ENCODE results near the gene TEX54. TPM values are rescaled to one million over a fixed set of nuclear protein-coding genes. Genes with fewer than 3 reads are reported as not detected.

The TEX54 gene
- total and polyA plus RNA-seq, 2 of the 13 experiments (the other 11 are each of a cell fraction or from before 2014, with no cell fraction given), result not detected

DNA sequence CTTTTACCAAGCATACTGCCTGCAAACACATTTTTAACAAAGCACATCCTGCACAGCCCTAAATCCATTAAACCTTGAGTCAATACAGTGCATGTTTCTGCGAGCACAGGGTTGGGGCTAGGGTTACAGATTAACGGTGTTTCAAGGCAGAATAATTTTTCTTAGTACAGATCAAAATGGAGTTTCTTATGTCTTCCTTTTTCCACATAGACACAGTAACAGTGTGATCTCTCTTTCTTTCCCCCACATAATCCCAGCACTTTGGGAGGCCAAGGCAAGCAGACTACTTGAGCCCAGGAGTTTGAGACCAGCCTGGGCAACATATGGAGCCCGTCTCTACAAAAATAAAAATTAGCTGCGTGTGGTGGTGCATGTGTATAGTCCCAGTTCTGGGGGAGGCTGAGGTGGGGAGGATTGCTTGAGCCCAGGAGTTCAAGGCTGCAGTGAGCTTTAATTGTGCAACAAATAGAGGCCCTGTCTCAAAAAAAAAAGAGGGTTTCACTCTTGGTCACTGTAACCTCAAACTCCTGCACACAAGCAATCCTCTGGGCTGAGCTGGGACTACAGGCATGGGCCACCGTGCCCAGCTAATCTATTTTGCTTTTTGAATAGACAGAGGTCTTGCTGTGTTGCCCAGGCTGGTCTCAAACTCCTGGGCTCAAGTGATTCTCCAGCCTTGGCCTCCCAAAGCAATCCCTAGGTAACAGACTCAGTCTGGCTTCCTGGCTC is 28.4 kb upstream of the TEX54 start (continued):
- TF ChIP-seq RCOR2 (CRISPR knock-in tag; IDR thresholded peaks at IDR 0.05) (no peak), ZFP37 (CRISPR knock-in tag; IDR thresholded peaks at IDR 0.05; ENCODE audit: borderline replicate concordance) (no peak), ZNF263 (CRISPR knock-in tag; IDR thresholded peaks at IDR 0.05) (peak; percentile 29; the same call in 1 of the 2 replicates), MIXL1 (CRISPR knock-in tag; IDR thresholded peaks at IDR 0.05) (0 out of 2 replicates have a peak, but pooled peaks have one; percentile 27), PITX1 (CRISPR knock-in tag; IDR thresholded peaks at IDR 0.05) (peak; percentile 92), SAP130 (CRISPR knock-in tag; IDR thresholded peaks at IDR 0.05; ENCODE audit: low read depth) (peak; percentile 63), ZNF350 (CRISPR knock-in tag; IDR thresholded peaks at IDR 0.05; ENCODE audit: borderline replicate concordance, low read depth) (no peak), KMT2B (CRISPR knock-in tag; IDR thresholded peaks at IDR 0.05) (no peak), FOXA3 (CRISPR knock-in tag; IDR thresholded peaks at IDR 0.05) (peak; percentile 21; the same call in 1 of the 2 replicates), ZNF121 (CRISPR knock-in tag; IDR thresholded peaks at IDR 0.05) (peak; percentile 65; the same call in 1 of the 2 replicates), GZF1 (CRISPR knock-in tag; IDR thresholded peaks at IDR 0.05) (no peak), NFIC (IDR thresholded peaks at IDR 0.05; ENCODE audit: low read length) (no peak), RXRB (CRISPR knock-in tag; IDR thresholded peaks at IDR 0.05; ENCODE audit: borderline replicate concordance) (0 out of 2 replicates have a peak, but pooled peaks have one; percentile 11), MED1 (CRISPR knock-in tag; IDR thresholded peaks at IDR 0.05) (0 out of 2 replicates have a peak, but pooled peaks have one; percentile 32)
- TF ChIP-seq, protein P1, sequence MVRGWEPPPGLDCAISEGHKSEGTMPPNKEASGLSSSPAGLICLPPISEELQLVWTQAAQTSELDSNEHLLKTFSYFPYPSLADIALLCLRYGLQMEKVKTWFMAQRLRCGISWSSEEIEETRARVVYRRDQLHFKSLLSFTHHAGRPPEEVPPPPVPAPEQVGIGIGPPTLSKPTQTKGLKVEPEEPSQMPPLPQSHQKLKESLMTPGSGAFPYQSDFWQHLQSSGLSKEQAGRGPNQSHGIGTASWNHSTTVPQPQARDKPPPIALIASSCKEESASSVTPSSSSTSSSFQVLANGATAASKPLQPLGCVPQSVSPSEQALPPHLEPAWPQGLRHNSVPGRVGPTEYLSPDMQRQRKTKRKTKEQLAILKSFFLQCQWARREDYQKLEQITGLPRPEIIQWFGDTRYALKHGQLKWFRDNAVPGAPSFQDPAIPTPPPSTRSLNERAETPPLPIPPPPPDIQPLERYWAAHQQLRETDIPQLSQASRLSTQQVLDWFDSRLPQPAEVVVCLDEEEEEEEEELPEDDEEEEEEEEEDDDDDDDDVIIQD (CRISPR knock-in tag; IDR thresholded peaks at IDR 0.05; ENCODE audit: low read depth), result no peak
- TF ChIP-seq, protein P2, sequence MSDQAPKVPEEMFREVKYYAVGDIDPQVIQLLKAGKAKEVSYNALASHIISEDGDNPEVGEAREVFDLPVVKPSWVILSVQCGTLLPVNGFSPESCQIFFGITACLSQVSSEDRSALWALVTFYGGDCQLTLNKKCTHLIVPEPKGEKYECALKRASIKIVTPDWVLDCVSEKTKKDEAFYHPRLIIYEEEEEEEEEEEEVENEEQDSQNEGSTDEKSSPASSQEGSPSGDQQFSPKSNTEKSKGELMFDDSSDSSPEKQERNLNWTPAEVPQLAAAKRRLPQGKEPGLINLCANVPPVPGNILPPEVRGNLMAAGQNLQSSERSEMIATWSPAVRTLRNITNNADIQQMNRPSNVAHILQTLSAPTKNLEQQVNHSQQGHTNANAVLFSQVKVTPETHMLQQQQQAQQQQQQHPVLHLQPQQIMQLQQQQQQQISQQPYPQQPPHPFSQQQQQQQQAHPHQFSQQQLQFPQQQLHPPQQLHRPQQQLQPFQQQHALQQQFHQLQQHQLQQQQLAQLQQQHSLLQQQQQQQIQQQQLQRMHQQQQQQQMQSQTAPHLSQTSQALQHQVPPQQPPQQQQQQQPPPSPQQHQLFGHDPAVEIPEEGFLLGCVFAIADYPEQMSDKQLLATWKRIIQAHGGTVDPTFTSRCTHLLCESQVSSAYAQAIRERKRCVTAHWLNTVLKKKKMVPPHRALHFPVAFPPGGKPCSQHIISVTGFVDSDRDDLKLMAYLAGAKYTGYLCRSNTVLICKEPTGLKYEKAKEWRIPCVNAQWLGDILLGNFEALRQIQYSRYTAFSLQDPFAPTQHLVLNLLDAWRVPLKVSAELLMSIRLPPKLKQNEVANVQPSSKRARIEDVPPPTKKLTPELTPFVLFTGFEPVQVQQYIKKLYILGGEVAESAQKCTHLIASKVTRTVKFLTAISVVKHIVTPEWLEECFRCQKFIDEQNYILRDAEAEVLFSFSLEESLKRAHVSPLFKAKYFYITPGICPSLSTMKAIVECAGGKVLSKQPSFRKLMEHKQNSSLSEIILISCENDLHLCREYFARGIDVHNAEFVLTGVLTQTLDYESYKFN (CRISPR knock-in tag; conservative IDR thresholded peaks at IDR 0.05), result peak; percentile 42; the same call in 1 of the 2 replicates
- TF ChIP-seq, protein P3, sequence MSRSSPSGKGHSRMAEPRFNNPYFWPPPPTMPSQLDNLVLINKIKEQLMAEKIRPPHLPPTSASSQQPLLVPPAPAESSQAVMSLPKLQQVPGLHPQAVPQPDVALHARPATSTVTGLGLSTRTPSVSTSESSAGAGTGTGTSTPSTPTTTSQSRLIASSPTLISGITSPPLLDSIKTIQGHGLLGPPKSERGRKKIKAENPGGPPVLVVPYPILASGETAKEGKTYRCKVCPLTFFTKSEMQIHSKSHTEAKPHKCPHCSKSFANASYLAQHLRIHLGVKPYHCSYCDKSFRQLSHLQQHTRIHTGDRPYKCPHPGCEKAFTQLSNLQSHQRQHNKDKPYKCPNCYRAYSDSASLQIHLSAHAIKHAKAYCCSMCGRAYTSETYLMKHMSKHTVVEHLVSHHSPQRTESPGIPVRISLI (CRISPR knock-in tag; IDR thresholded peaks at IDR 0.05; ENCODE audit: borderline replicate concordance), result peak; percentile 72; the same call in 1 of the 2 replicates
- TF ChIP-seq, protein P4, sequence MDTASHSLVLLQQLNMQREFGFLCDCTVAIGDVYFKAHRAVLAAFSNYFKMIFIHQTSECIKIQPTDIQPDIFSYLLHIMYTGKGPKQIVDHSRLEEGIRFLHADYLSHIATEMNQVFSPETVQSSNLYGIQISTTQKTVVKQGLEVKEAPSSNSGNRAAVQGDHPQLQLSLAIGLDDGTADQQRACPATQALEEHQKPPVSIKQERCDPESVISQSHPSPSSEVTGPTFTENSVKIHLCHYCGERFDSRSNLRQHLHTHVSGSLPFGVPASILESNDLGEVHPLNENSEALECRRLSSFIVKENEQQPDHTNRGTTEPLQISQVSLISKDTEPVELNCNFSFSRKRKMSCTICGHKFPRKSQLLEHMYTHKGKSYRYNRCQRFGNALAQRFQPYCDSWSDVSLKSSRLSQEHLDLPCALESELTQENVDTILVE (CRISPR knock-in tag; IDR thresholded peaks at IDR 0.05), result no peak
